ENCODE measurements around the gene CNGA3. TPM values are rescaled to one million over a fixed set of nuclear protein-coding genes. Genes with fewer than 3 reads are reported as not detected.

The CNGA3 gene
- total RNA-seq, 1 donor from 2014 or later: 0.52 TPM

- peaks cover 0 to 4% (median 0%) of the 10 kb centered on the region in 3 donors for H3K4me1 ChIP-seq (ENCODE audit: control insufficient read depth in 3 of 3, insufficient read depth in 3 of 3, low read length in 3 of 3)
- H3K4me3 ChIP-seq (ENCODE audit: low read length in 3 of 3): no peak overlapping the region
- peaks cover 43 to 53% (median 46%) of the 10 kb centered on the region in 3 donors for H3K27me3 ChIP-seq (ENCODE audit: control insufficient read depth in 3 of 3, insufficient read depth in 3 of 3, low read length in 3 of 3)
- no peak overlapping the region for H3K27ac ChIP-seq (ENCODE audit: low read depth, low read length)
- H3K36me3 ChIP-seq (ENCODE audit: control insufficient read depth in 3 of 3, insufficient read depth in 3 of 3, low read length in 3 of 3): no peaks in the 10 kb centered on the region
- H3K9me3 ChIP-seq (ENCODE audit: control insufficient read depth in 3 of 3, low read length in 3 of 3): no peaks in the 10 kb centered on the region
- H3K9ac ChIP-seq (ENCODE audit: low read depth in 1 of 3, low read length in 3 of 3): no peak overlapping the region
Measured at GRCh38 chr2:98350411-98350810, 4.2 kb downstream of the CNGA3 start.

- no peaks in the 10 kb centered on the region for H3K36me3 ChIP-seq (ENCODE audit: control insufficient read depth in 3 of 3, insufficient read depth in 3 of 3, low read length in 3 of 3)
- H3K4me1 ChIP-seq (ENCODE audit: control insufficient read depth in 3 of 3, insufficient read depth in 3 of 3, low read length in 3 of 3): no peaks in the 10 kb centered on the region
- no peak overlapping the region for H3K27ac ChIP-seq (ENCODE audit: low read depth, low read length)
- H3K4me3 ChIP-seq (ENCODE audit: low read length in 3 of 3): no peak overlapping the region
- peaks cover 0 to 12% (median 1%) of the 10 kb centered on the region in 3 donors for H3K27me3 ChIP-seq (ENCODE audit: control insufficient read depth in 3 of 3, insufficient read depth in 3 of 3, low read length in 3 of 3)
- no peaks in the 10 kb centered on the region for H3K9me3 ChIP-seq (ENCODE audit: control insufficient read depth in 3 of 3, low read length in 3 of 3)
- H3K9ac ChIP-seq (ENCODE audit: low read depth in 1 of 3, low read length in 3 of 3): no peak overlapping the region
Measured at GRCh38 chr2:98355881-98356280, 9.6 kb downstream of the CNGA3 start.

GRCh38 chr2:98356729-98357128 is 10.5 kb downstream of the CNGA3 start:
- H3K36me3 ChIP-seq (ENCODE audit: control insufficient read depth in 3 of 3, insufficient read depth in 3 of 3, low read length in 3 of 3): no peaks in the 10 kb centered on the region
- no peaks in the 10 kb centered on the region for H3K4me1 ChIP-seq (ENCODE audit: control insufficient read depth in 3 of 3, insufficient read depth in 3 of 3, low read length in 3 of 3)
- H3K4me3 ChIP-seq (ENCODE audit: low read length in 3 of 3): no peak overlapping the region
- H3K27me3 ChIP-seq (ENCODE audit: control insufficient read depth in 3 of 3, insufficient read depth in 3 of 3, low read length in 3 of 3): peaks cover 0 to 10% (median 0%) of the 10 kb centered on the region in 3 donors
- H3K27ac ChIP-seq (ENCODE audit: low read depth, low read length): no peak overlapping the region
- H3K9me3 ChIP-seq (ENCODE audit: control insufficient read depth in 3 of 3, low read length in 3 of 3): no peaks in the 10 kb centered on the region
- H3K9ac ChIP-seq (ENCODE audit: low read depth in 1 of 3, low read length in 3 of 3): no peak overlapping the region

- Histone ChIP-seq H3K27ac (ENCODE audit: low read depth, low read length) (no peak overlapping the region), H3K9me3 (ENCODE audit: control insufficient read depth in 3 of 3, low read length in 3 of 3) (no peaks in the 10 kb centered on the region), H3K36me3 (ENCODE audit: control insufficient read depth in 3 of 3, insufficient read depth in 3 of 3, low read length in 3 of 3) (no peaks in the 10 kb centered on the region), H3K27me3 (ENCODE audit: control insufficient read depth in 3 of 3, insufficient read depth in 3 of 3, low read length in 3 of 3) (peaks cover 0 to 6% (median 0%) of the 10 kb centered on the region in 3 donors), H3K9ac (ENCODE audit: low read depth in 1 of 3, low read length in 3 of 3) (no peak overlapping the region), H3K4me1 (ENCODE audit: control insufficient read depth in 3 of 3, insufficient read depth in 3 of 3, low read length in 3 of 3) (no peaks in the 10 kb centered on the region), H3K4me3 (ENCODE audit: low read length in 3 of 3) (no peak overlapping the region)
Measured at GRCh38 chr2:98357849-98358248, 11.6 kb downstream of the CNGA3 start.

- H3K9me3 ChIP-seq (ENCODE audit: control insufficient read depth in 3 of 3, low read length in 3 of 3): no peaks in the 10 kb centered on the region
- no peak overlapping the region for H3K9ac ChIP-seq (ENCODE audit: low read depth in 1 of 3, low read length in 3 of 3)
- no peak overlapping the region for H3K4me3 ChIP-seq (ENCODE audit: low read length in 3 of 3)
- no peak overlapping the region for H3K27ac ChIP-seq (ENCODE audit: low read depth, low read length)
- H3K36me3 ChIP-seq (ENCODE audit: control insufficient read depth in 3 of 3, insufficient read depth in 3 of 3, low read length in 3 of 3): no peaks in the 10 kb centered on the region
- peaks cover 0 to 6% (median 0%) of the 10 kb centered on the region in 3 donors for H3K27me3 ChIP-seq (ENCODE audit: control insufficient read depth in 3 of 3, insufficient read depth in 3 of 3, low read length in 3 of 3)
- no peaks in the 10 kb centered on the region for H3K4me1 ChIP-seq (ENCODE audit: control insufficient read depth in 3 of 3, insufficient read depth in 3 of 3, low read length in 3 of 3)
Measured at GRCh38 chr2:98359986-98360385, 13.7 kb downstream of the CNGA3 start.

- H3K27ac ChIP-seq (ENCODE audit: low read depth, low read length): no peak overlapping the region
- peaks cover 0 to 2% (median 0%) of the 10 kb centered on the region in 3 donors for H3K9me3 ChIP-seq (ENCODE audit: control insufficient read depth in 3 of 3, low read length in 3 of 3)
- H3K9ac ChIP-seq (ENCODE audit: low read depth in 1 of 3, low read length in 3 of 3): no peak overlapping the region
- no peaks in the 10 kb centered on the region for H3K27me3 ChIP-seq (ENCODE audit: control insufficient read depth in 3 of 3, insufficient read depth in 3 of 3, low read length in 3 of 3)
- no peaks in the 10 kb centered on the region for H3K4me1 ChIP-seq (ENCODE audit: control insufficient read depth in 3 of 3, insufficient read depth in 3 of 3, low read length in 3 of 3)
- H3K4me3 ChIP-seq (ENCODE audit: low read length in 3 of 3): no peak overlapping the region
- no peaks in the 10 kb centered on the region for H3K36me3 ChIP-seq (ENCODE audit: control insufficient read depth in 3 of 3, insufficient read depth in 3 of 3, low read length in 3 of 3)
Measured at GRCh38 chr2:98367721-98368120, 21.5 kb downstream of the CNGA3 start.

- H3K27me3 ChIP-seq (ENCODE audit: control insufficient read depth in 3 of 3, insufficient read depth in 3 of 3, low read length in 3 of 3): peaks cover 0 to 4% (median 2%) of the 10 kb centered on the region in 3 donors
- no peak overlapping the region for H3K27ac ChIP-seq (ENCODE audit: low read depth, low read length)
- no peaks in the 10 kb centered on the region for H3K4me1 ChIP-seq (ENCODE audit: control insufficient read depth in 3 of 3, insufficient read depth in 3 of 3, low read length in 3 of 3)
- no peaks in the 10 kb centered on the region for H3K36me3 ChIP-seq (ENCODE audit: control insufficient read depth in 3 of 3, insufficient read depth in 3 of 3, low read length in 3 of 3)
- no peak overlapping the region for H3K9ac ChIP-seq (ENCODE audit: low read depth in 1 of 3, low read length in 3 of 3)
- no peak overlapping the region for H3K4me3 ChIP-seq (ENCODE audit: low read length in 3 of 3)
- H3K9me3 ChIP-seq (ENCODE audit: control insufficient read depth in 3 of 3, low read length in 3 of 3): peaks cover 0 to 2% (median 0%) of the 10 kb centered on the region in 3 donors
Measured at GRCh38 chr2:98369710-98370239, 23.5 kb downstream of the CNGA3 start.

GRCh38 chr2:98372121-98372520 is 25.9 kb downstream of the CNGA3 start:
- peaks cover 0 to 2% (median 0%) of the 10 kb centered on the region in 3 donors for H3K9me3 ChIP-seq (ENCODE audit: control insufficient read depth in 3 of 3, low read length in 3 of 3)
- H3K36me3 ChIP-seq (ENCODE audit: control insufficient read depth in 3 of 3, insufficient read depth in 3 of 3, low read length in 3 of 3): no peaks in the 10 kb centered on the region
- no peaks in the 10 kb centered on the region for H3K4me1 ChIP-seq (ENCODE audit: control insufficient read depth in 3 of 3, insufficient read depth in 3 of 3, low read length in 3 of 3)
- H3K27me3 ChIP-seq (ENCODE audit: control insufficient read depth in 3 of 3, insufficient read depth in 3 of 3, low read length in 3 of 3): peaks cover 0 to 16% (median 4%) of the 10 kb centered on the region in 3 donors
- H3K4me3 ChIP-seq (ENCODE audit: low read length in 3 of 3): no peak overlapping the region
- no peak overlapping the region for H3K9ac ChIP-seq (ENCODE audit: low read depth in 1 of 3, low read length in 3 of 3)
- no peak overlapping the region for H3K27ac ChIP-seq (ENCODE audit: low read depth, low read length)

GRCh38 chr2:98372579-98372978 is 26.3 kb downstream of the CNGA3 start:
- H3K4me1 ChIP-seq (ENCODE audit: control insufficient read depth in 3 of 3, insufficient read depth in 3 of 3, low read length in 3 of 3): no peaks in the 10 kb centered on the region
- no peaks in the 10 kb centered on the region for H3K36me3 ChIP-seq (ENCODE audit: control insufficient read depth in 3 of 3, insufficient read depth in 3 of 3, low read length in 3 of 3)
- no peak overlapping the region for H3K27ac ChIP-seq (ENCODE audit: low read depth, low read length)
- peaks cover 0 to 16% (median 4%) of the 10 kb centered on the region in 3 donors for H3K27me3 ChIP-seq (ENCODE audit: control insufficient read depth in 3 of 3, insufficient read depth in 3 of 3, low read length in 3 of 3)
- H3K4me3 ChIP-seq (ENCODE audit: low read length in 3 of 3): no peak overlapping the region
- H3K9me3 ChIP-seq (ENCODE audit: control insufficient read depth in 3 of 3, low read length in 3 of 3): peaks cover 0 to 2% (median 0%) of the 10 kb centered on the region in 3 donors
- no peak overlapping the region for H3K9ac ChIP-seq (ENCODE audit: low read depth in 1 of 3, low read length in 3 of 3)

- peaks cover 0 to 16% (median 4%) of the 10 kb centered on the region in 3 donors for H3K27me3 ChIP-seq (ENCODE audit: control insufficient read depth in 3 of 3, insufficient read depth in 3 of 3, low read length in 3 of 3)
- no peak overlapping the region for H3K9ac ChIP-seq (ENCODE audit: low read depth in 1 of 3, low read length in 3 of 3)
- H3K4me1 ChIP-seq (ENCODE audit: control insufficient read depth in 3 of 3, insufficient read depth in 3 of 3, low read length in 3 of 3): peaks cover 3 to 7% (median 6%) of the 10 kb centered on the region in 3 donors
- no peaks in the 10 kb centered on the region for H3K9me3 ChIP-seq (ENCODE audit: control insufficient read depth in 3 of 3, low read length in 3 of 3)
- H3K36me3 ChIP-seq (ENCODE audit: control insufficient read depth in 3 of 3, insufficient read depth in 3 of 3, low read length in 3 of 3): no peaks in the 10 kb centered on the region
- H3K27ac ChIP-seq (ENCODE audit: low read depth, low read length): no peak overlapping the region
- no peak overlapping the region for H3K4me3 ChIP-seq (ENCODE audit: low read length in 3 of 3)
Measured at GRCh38 chr2:98374286-98374685, 28.0 kb downstream of the CNGA3 start.
